RWPE2 (cell line): ENCODE measurements around the gene R3HDM4.
A peak's percentile ranks its signal among the peaks of the same experiment; 100 is the strongest.

Experiments used
- ATAC-seq: fragments of 200-7000 bp; cut with Tn5 transposase; 3 replicates; pipeline ENCODE4 v1.9.1; 2021; ENCODE audit warnings: low read depth
- DNase-seq: peaks from one replicate; pipeline ENCODE4 v3.0.0-alpha.2; 2020; ENCODE audit warnings: low spot score
- H3K27ac ChIP-seq: fragments of 450-650 bp; 2 replicates; pipeline ENCODE4 v1.5.1; 2017; ENCODE audit warnings: mild to moderate bottlenecking; ENCODE audit not compliant: poor library complexity, severe bottlenecking
- H3K27me3 ChIP-seq: fragments of 250-450 bp; sonication (Bioruptor Pico); 2 replicates; pipeline ENCODE4 v1.5.1; 2021; ENCODE audit warnings: mild to moderate bottlenecking, moderate library complexity; ENCODE audit not compliant: insufficient read depth, poor library complexity, severe bottlenecking
- H3K36me3 ChIP-seq: fragments of 250-450 bp; sonication (Bioruptor Pico); 2 replicates; pipeline ENCODE4 v1.5.1; 2020; ENCODE audit warnings: low read depth, mild to moderate bottlenecking, moderate library complexity
- H3K4me1 ChIP-seq: fragments of 250-450 bp; sonication (Bioruptor Pico); 2 replicates; pipeline ENCODE4 v1.5.1; 2021; ENCODE audit warnings: mild to moderate bottlenecking, moderate library complexity; ENCODE audit not compliant: insufficient read depth, poor library complexity, severe bottlenecking
- H3K4me3 ChIP-seq: fragments of 250-450 bp; sonication (Bioruptor Pico); 2 replicates; pipeline ENCODE4 v1.5.1; 2021; ENCODE audit warnings: mild to moderate bottlenecking, moderate library complexity; ENCODE audit not compliant: severe bottlenecking
- H3K9me3 ChIP-seq: fragments of 250-450 bp; sonication (Bioruptor Pico); 2 replicates; pipeline ENCODE4 v1.5.1; 2021; ENCODE audit warnings: mild to moderate bottlenecking, moderate library complexity; ENCODE audit not compliant: severe bottlenecking
- CTCF ChIP-seq: fragments of 450-650 bp; IDR thresholded peaks from one replicate; pipeline ENCODE4 v1.5.1; 2017; ENCODE audit warnings: mild to moderate bottlenecking, moderate library complexity; ENCODE audit not compliant: poor library complexity, severe bottlenecking

The R3HDM4 gene

GRCh38 chr19:901216-902092 lies 11.6 kb downstream of the R3HDM4 start:
- no peaks in the 10 kb centered on the region for H3K4me1 ChIP-seq
- peaks cover 25% of the 10 kb centered on the region for H3K36me3 ChIP-seq
- ATAC-seq (no peak), DNase-seq (peak; percentile 52)
- no peak for TF ChIP-seq CTCF
- H3K27me3 ChIP-seq: no peaks in the 10 kb centered on the region
- H3K9me3 ChIP-seq: no peaks in the 10 kb centered on the region
- H3K27ac ChIP-seq: no peak overlapping the region
- no peak overlapping the region for H3K4me3 ChIP-seq

- Histone ChIP-seq H3K9me3 (no peaks in the 10 kb centered on the region), H3K36me3 (peaks cover 25% of the 10 kb centered on the region), H3K27me3 (no peaks in the 10 kb centered on the region), H3K27ac (no peak overlapping the region), H3K4me1 (no peaks in the 10 kb centered on the region), H3K4me3 (no peak overlapping the region)
- no peak for TF ChIP-seq CTCF
- DNase-seq (peak; percentile 80), ATAC-seq (peak; percentile 73)
Observed at GRCh38 chr19:900302-901111, 12.5 kb downstream of the R3HDM4 start.

- H3K27ac ChIP-seq: no peak overlapping the region
- no peaks in the 10 kb centered on the region for H3K9me3 ChIP-seq
- no peaks in the 10 kb centered on the region for H3K27me3 ChIP-seq
- no peak overlapping the region for H3K4me3 ChIP-seq
- DNase-seq (no peak), ATAC-seq (no peak)
- peaks cover 25% of the 10 kb centered on the region for H3K36me3 ChIP-seq
- TF ChIP-seq CTCF: no peak
- H3K4me1 ChIP-seq: no peaks in the 10 kb centered on the region
Observed at GRCh38 chr19:900043-900301, 13.0 kb downstream of the R3HDM4 start.

GRCh38 chr19:899336-900042 lies 13.5 kb downstream of the R3HDM4 start:
- peaks cover 25% of the 10 kb centered on the region for H3K36me3 ChIP-seq
- H3K4me3 ChIP-seq: no peak overlapping the region
- H3K27me3 ChIP-seq: no peaks in the 10 kb centered on the region
- DNase-seq: peak; percentile 40
- H3K9me3 ChIP-seq: no peaks in the 10 kb centered on the region
- no peak overlapping the region for H3K27ac ChIP-seq
- H3K4me1 ChIP-seq: no peaks in the 10 kb centered on the region
- no peak for TF ChIP-seq CTCF
- ATAC-seq: no peak
